Vagina (tissue), 2 donors: ENCODE data around the gene SEC23B.

Experiments used
- POLR2A ChIP-seq, 2 donors: fragments of 450-650 bp; IDR thresholded peaks; one replicate each; pipeline ENCODE4 v1.6.1; 2017; ENCODE audit warnings: antibody characterized with exemption in 2 of 2, mild to moderate bottlenecking in 2 of 2, moderate library complexity in 2 of 2
- POLR2AphosphoS5 ChIP-seq, 2 donors: sonication (generic); formaldehyde crosslinking; IDR thresholded peaks; one replicate each; pipeline ENCODE4 v1.9.0; 2017; ENCODE audit warnings: antibody characterized with exemption in 2 of 2, mild to moderate bottlenecking in 2 of 2, low read depth in 1 of 2; ENCODE audit not compliant: insufficient read depth in 1 of 2
- TF ChIP-seq, protein P1 (sequence below), 3 experiments: fragments of 450-650 bp in 2 of 3; fragments of 200-600 bp in 1 of 3; sonication (generic) in 1 of 3; IDR thresholded peaks; one replicate each; pipeline ENCODE4 v1.5.1; 2017 to 2019; ENCODE audit warnings: antibody characterized with exemption in 3 of 3, mild to moderate bottlenecking in 2 of 3, moderate library complexity in 2 of 3

DNA sequence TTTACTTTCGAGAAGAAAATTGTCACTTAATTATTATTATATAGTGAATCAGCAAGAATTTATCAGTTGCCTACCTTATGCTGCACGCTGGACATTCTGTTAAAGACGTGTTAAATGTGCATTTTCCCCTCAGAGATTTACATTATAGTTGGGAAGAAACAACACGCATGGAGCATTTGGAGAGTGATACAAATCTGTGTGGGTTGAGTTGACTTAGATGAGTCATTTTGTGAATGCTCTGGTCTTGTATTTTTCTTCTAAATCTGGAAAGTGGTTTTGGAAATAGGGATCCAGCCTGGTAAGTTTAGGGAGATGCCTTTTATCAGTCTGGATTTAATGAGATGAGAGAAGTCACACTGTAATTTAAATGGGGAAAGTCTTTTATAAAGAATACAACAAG, 35.5 kb downstream of the SEC23B start:
- TF ChIP-seq, protein P1, sequence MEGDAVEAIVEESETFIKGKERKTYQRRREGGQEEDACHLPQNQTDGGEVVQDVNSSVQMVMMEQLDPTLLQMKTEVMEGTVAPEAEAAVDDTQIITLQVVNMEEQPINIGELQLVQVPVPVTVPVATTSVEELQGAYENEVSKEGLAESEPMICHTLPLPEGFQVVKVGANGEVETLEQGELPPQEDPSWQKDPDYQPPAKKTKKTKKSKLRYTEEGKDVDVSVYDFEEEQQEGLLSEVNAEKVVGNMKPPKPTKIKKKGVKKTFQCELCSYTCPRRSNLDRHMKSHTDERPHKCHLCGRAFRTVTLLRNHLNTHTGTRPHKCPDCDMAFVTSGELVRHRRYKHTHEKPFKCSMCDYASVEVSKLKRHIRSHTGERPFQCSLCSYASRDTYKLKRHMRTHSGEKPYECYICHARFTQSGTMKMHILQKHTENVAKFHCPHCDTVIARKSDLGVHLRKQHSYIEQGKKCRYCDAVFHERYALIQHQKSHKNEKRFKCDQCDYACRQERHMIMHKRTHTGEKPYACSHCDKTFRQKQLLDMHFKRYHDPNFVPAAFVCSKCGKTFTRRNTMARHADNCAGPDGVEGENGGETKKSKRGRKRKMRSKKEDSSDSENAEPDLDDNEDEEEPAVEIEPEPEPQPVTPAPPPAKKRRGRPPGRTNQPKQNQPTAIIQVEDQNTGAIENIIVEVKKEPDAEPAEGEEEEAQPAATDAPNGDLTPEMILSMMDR (IDR thresholded peaks at IDR 0.05): no peak
- TF ChIP-seq POLR2A (IDR thresholded peaks at IDR 0.05) (no peak), POLR2AphosphoS5 (IDR thresholded peaks at IDR 0.05; ENCODE audit: insufficient read depth in 1 of 2, low read depth in 1 of 2) (no peak)
